Fibroblast of mammary gland (primary cell): ENCODE results near the gene FAF1.

Experiments
- DNase-seq: peaks from one replicate; pipeline ENCODE4 v3.0.0-alpha.2; 2010; ENCODE audit warnings: low read depth
- H3K4me3 ChIP-seq: 2 replicates; pipeline ENCODE4 v1.5.1; 2011; ENCODE audit warnings: low read depth, mild to moderate bottlenecking, low read length, moderate library complexity; ENCODE audit not compliant: control insufficient read depth
- TF ChIP-seq, protein P1 (sequence below): conservative IDR thresholded peaks from 2 replicates; pipeline ENCODE4 v1.5.1; 2011; ENCODE audit warnings: low read depth, low read length, inconsistent platforms; ENCODE audit not compliant: control insufficient read depth, insufficient read depth

The FAF1 gene

DNA sequence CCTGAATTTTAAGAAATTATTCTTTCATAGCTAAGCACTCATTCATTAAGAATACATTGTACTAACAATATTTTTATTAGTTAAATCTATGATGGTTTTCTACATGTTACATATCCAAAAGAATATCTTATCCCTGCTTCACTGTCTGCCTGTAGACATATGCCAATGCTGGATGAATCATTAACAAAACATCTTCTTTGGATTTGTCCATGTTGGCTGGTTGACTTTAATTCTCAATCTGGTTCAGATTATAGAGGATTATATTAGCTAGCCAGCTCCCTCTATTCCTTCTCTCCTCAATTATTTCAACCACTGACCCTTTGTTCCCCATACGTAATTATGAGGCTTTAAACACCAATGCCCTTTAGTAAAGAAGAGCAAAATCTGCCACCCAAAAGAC lies 398.0 kb downstream of the FAF1 start:
- TF ChIP-seq, protein P1, sequence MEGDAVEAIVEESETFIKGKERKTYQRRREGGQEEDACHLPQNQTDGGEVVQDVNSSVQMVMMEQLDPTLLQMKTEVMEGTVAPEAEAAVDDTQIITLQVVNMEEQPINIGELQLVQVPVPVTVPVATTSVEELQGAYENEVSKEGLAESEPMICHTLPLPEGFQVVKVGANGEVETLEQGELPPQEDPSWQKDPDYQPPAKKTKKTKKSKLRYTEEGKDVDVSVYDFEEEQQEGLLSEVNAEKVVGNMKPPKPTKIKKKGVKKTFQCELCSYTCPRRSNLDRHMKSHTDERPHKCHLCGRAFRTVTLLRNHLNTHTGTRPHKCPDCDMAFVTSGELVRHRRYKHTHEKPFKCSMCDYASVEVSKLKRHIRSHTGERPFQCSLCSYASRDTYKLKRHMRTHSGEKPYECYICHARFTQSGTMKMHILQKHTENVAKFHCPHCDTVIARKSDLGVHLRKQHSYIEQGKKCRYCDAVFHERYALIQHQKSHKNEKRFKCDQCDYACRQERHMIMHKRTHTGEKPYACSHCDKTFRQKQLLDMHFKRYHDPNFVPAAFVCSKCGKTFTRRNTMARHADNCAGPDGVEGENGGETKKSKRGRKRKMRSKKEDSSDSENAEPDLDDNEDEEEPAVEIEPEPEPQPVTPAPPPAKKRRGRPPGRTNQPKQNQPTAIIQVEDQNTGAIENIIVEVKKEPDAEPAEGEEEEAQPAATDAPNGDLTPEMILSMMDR, result no peak
- no peak overlapping the region for H3K4me3 ChIP-seq
- DNase-seq, result peak; percentile 37

DNA sequence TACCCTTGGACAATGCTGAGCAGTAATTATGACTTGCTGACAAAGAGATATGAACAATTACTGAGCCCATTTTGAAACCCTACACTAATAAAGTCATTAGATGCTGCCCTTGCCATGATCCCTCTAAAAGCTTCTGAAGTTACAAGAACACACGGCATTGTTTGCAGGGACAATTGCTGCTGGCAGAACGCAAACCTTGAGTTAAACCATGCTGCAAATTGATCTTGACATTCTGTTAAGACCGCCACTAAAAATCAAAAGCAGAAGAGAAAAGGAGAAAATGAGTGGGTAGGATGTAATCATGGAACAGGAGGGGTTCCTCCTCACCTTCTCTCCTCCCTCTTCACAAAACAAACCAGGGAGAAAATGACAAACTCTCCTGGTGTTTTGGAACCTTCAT lies 400.6 kb downstream of the FAF1 start:
- no peak for DNase-seq
- TF ChIP-seq, protein P1, result no peak
- H3K4me3 ChIP-seq, result no peak overlapping the region

DNA sequence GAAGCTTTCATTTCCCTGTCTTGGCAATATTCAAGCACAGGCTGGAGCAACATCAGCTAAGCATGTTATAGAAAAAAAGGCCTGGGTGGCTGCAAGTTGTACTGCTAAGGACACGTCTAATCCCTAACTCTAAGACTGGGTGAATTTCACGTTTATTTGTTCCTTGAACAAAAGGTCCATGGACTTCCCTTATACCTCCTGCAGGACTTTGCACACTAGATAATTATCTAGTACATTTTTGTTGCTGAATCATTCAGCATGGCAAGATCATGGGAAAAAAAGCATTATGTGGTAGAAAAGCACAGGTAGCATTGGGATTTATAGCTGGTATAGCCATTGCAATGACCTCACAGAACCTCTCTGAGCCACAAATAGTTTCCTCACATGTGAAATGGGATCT lies 406.1 kb downstream of the FAF1 start:
- no peak for DNase-seq
- TF ChIP-seq, protein P1, result no peak
- no peak overlapping the region for H3K4me3 ChIP-seq

DNA sequence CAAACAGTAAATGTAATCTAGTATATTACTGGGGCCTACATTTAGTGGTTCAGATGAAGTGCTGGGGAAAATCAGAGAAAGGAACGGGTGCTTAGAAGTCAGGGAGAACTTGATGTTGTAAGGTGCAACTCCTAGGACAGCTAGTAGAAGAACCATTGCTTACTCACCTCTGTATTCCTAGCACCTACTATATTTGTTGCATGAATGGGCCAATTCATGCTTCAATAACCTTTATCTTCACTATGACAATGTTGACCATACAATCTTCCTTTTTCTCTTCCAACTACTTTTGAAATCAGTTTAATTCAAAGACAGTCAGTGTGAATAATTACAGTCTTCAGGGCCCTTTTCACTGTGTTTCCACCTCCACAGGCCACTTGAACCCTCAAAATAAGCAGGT lies 411.8 kb downstream of the FAF1 start:
- no peak overlapping the region for H3K4me3 ChIP-seq
- no peak for DNase-seq
- TF ChIP-seq, protein P1, result no peak

DNA sequence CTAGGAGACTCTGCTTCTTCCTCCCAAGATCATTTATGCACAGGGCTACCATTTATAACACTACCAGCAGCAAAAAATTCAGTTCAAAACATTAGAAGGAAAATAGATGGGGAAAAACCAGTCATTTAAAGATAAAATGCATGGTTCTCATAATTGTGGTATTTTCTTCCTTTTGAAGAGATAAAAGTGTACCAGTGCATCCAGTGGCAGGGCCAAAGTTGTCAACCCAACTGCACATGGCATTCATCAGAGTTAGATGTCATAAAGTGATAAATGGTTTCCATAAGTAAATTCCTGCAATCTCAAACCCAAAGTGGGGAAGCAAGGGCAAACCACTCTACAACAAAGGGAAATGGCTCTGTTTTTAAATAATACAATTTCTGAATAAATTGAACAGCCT lies 417.7 kb downstream of the FAF1 start:
- TF ChIP-seq, protein P1, result no peak
- no peak for DNase-seq
- no peak overlapping the region for H3K4me3 ChIP-seq

DNA sequence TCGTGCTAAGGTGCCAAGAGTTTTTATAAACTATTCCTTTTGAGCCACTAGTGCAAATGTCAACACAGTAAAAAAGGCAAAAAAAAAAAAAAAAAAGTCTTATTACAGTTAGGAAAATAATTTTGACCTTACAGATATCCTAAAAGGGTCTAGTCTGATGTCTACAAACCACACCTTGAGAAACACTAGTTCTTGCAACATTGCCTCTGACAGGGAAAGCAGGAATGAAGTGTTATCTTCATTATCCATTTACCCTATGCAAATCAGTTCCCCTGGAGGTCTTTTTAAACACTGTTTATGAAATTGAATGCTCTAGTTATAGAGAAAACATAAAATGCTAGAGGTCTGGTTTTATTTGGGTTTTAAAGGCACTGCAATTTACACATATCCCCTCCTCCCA lies 421.6 kb downstream of the FAF1 start:
- no peak overlapping the region for H3K4me3 ChIP-seq
- no peak for DNase-seq
- TF ChIP-seq, protein P1, result no peak

DNA sequence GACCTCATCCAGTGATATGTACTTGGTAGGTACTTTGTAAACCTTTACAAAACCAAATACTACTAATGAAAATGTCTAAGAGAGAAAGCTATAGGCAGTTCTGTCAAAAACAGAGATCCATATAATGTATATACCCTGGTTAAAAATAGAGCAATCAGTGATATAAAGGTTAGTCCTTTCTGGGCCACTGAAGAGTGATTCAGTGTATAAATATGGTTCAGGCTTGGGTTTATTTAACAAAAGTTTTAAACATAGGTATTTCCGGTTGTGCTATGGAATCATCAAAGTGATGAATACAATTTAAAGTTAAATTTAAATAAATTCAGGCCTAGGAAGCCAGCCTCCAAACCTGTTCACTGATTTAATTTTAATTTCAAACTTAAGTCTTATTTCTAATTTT lies 428.5 kb downstream of the FAF1 start:
- TF ChIP-seq, protein P1, result no peak
- no peak for DNase-seq
- H3K4me3 ChIP-seq, result no peak overlapping the region
